Loucy (cell line): ENCODE results near the gene CTAG2.
"Not testable (repeated sequence)": the region's sequence is repeated elsewhere in the genome, so short reads cannot be mapped to it uniquely, and the experiment has no call there.

ENCODE experiments used
- H2AFZ ChIP-seq: fragments of 200-600 bp; sonication (generic); 2 replicates; pipeline ENCODE4 v1.6.0; 2016; ENCODE audit warnings: antibody characterized with exemption, mild to moderate bottlenecking, low read length, moderate library complexity
- H3F3A ChIP-seq: fragments of 200-600 bp; 2 replicates; pipeline ENCODE4 v1.6.0; 2016; ENCODE audit warnings: antibody characterized with exemption, low read depth, mild to moderate bottlenecking
- H3K27me3 ChIP-seq: fragments of 200-600 bp; sonication (generic); 2 replicates; pipeline ENCODE4 v1.6.1; 2014; ENCODE audit warnings: low read length, mild to moderate bottlenecking; ENCODE audit not compliant: insufficient read depth, poor library complexity, severe bottlenecking
- H3K36me3 ChIP-seq: fragments of 200-600 bp; sonication (generic); 2 replicates; pipeline ENCODE4 v1.6.1; 2016; ENCODE audit warnings: low read length; ENCODE audit not compliant: insufficient read depth
- H3K4me1 ChIP-seq: fragments of 200-600 bp; sonication (generic); 2 replicates; pipeline ENCODE4 v1.5.1; 2014; ENCODE audit warnings: low read length, mild to moderate bottlenecking; ENCODE audit not compliant: insufficient read depth, poor library complexity, severe bottlenecking
- H3K4me2 ChIP-seq: fragments of 200-600 bp; sonication (generic); 2 replicates; pipeline ENCODE4 v1.6.0; 2014; ENCODE audit warnings: antibody characterized with exemption, low read length, low read depth, mild to moderate bottlenecking; ENCODE audit not compliant: poor library complexity, severe bottlenecking
- H3K4me3 ChIP-seq: fragments of 200-600 bp; sonication (generic); 2 replicates; pipeline ENCODE4 v1.5.1; 2014; ENCODE audit warnings: low read length, mild to moderate bottlenecking, mixed read lengths; ENCODE audit not compliant: poor library complexity, severe bottlenecking
- H3K79me2 ChIP-seq: fragments of 200-600 bp; sonication (generic); 2 replicates; pipeline ENCODE4 v1.6.1; 2014; ENCODE audit warnings: low read length; ENCODE audit not compliant: insufficient read depth
- H3K9ac ChIP-seq: fragments of 200-600 bp; sonication (generic); 2 replicates; pipeline ENCODE4 v1.6.0; 2014; ENCODE audit warnings: mild to moderate bottlenecking, low read depth, low read length, moderate library complexity; ENCODE audit not compliant: poor library complexity, severe bottlenecking
- H3K9me2 ChIP-seq: fragments of 200-600 bp; sonication (generic); replicated peaks from 2 replicates; pipeline ENCODE4 v1.6.1; 2016; ENCODE audit warnings: low read depth, low read length, mixed read lengths
- H3K9me3 ChIP-seq: fragments of 200-600 bp; sonication (generic); 2 replicates; pipeline ENCODE4 v1.6.1; 2014; ENCODE audit warnings: mild to moderate bottlenecking, antibody characterized with exemption, low read length, low read depth; ENCODE audit not compliant: insufficient read depth
- H4K20me1 ChIP-seq: fragments of 200-600 bp; sonication (generic); 2 replicates; pipeline ENCODE4 v1.6.0; 2014; ENCODE audit warnings: antibody characterized with exemption, low read length, mild to moderate bottlenecking; ENCODE audit not compliant: insufficient read depth, poor library complexity, severe bottlenecking
- CTCF ChIP-seq: fragments of 200-600 bp; sonication (generic); conservative IDR thresholded peaks from 2 replicates; pipeline ENCODE4 v1.5.1; 2014; ENCODE audit warnings: mild to moderate bottlenecking, antibody characterized with exemption, low read length
- EZH2phosphoT487 ChIP-seq: fragments of 200-600 bp; IDR thresholded peaks from 2 replicates; pipeline ENCODE4 v1.6.1; 2018; ENCODE audit warnings: antibody characterized with exemption, mild to moderate bottlenecking, moderate library complexity, borderline replicate concordance

Gene CTAG2

GRCh38 chrX:154650221-154650510, 3.2 kb downstream of the CTAG2 start:
- H3K9ac ChIP-seq = no peak overlapping the region
- no peaks in the 10 kb centered on the region for H3F3A ChIP-seq
- no peaks in the 10 kb centered on the region for H3K27me3 ChIP-seq
- no peaks in the 10 kb centered on the region for H3K36me3 ChIP-seq
- H3K79me2 ChIP-seq = no peaks in the 10 kb centered on the region
- no peak for TF ChIP-seq CTCF
- no peak for TF ChIP-seq EZH2phosphoT487
- H3K4me3 ChIP-seq = no peak overlapping the region
- peaks cover 5% of the 10 kb centered on the region for H3K4me1 ChIP-seq
- no peak overlapping the region for H3K4me2 ChIP-seq
- H4K20me1 ChIP-seq = no peaks in the 10 kb centered on the region
- no peaks in the 10 kb centered on the region for H3K9me3 ChIP-seq
- H3K9me2 ChIP-seq = no peaks in the 10 kb centered on the region
- no peak overlapping the region for H2AFZ ChIP-seq

DNA sequence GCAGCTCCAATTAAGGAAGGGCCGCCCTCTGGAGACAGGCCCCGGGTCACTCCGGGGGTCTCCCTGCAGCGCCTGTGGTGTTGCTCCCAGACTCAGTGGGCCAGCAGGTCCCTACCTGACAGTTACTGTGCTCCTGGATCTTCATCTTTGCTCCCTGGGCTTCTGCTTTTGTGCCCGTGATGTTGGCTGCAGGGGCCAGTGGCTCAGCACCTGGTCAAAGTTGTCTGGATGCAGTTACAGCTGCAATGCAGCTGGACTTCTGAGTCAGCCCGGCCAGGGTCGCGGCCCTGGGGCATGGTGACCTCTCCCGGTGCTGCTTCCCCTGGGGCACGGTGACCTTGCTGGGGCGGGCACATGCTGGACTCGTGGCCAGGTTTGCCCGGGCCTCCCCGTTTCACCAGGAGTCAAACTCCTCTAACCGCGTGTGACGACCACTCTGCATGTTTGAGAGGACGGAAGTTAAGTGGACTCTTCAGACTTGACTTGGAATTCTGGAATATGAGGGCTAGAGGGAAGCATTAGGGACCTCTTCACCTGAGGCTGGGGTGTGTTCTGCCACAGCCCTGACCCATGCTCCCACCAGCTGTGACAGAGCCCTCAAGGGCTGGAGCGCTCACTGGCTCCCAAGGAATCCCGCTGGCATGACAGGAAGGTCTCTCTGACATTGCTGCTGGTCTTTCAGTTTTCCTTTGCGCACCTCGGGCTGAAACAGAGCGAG, 3.7 kb downstream of the CTAG2 start:
- H3K4me2 ChIP-seq = no peak overlapping the region

GRCh38 chrX:154648931-154649330, 4.4 kb downstream of the CTAG2 start:
- Histone ChIP-seq H3K9ac (no peak overlapping the region), H2AFZ (no peak overlapping the region), H3K9me2 (no peaks in the 10 kb centered on the region), H3K9me3 (no peaks in the 10 kb centered on the region), H3F3A (no peaks in the 10 kb centered on the region), H3K4me3 (no peak overlapping the region), H3K4me2 (no peak overlapping the region), H3K4me1 (no peaks in the 10 kb centered on the region), H3K79me2 (no peaks in the 10 kb centered on the region), H4K20me1 (no peaks in the 10 kb centered on the region), H3K36me3 (no peaks in the 10 kb centered on the region), H3K27me3 (no peaks in the 10 kb centered on the region)
- no peak for TF ChIP-seq EZH2phosphoT487
- TF ChIP-seq CTCF = no peak

More for the DNA sequence above, 3.7 kb downstream of the CTAG2 start:
- TF ChIP-seq EZH2phosphoT487 = no peak
- TF ChIP-seq CTCF = no peak
- H4K20me1 ChIP-seq = no peaks in the 10 kb centered on the region
- H3K9ac ChIP-seq = no peak overlapping the region
- no peaks in the 10 kb centered on the region for H3K9me2 ChIP-seq
- H3K79me2 ChIP-seq = no peaks in the 10 kb centered on the region
- H3K27me3 ChIP-seq = no peaks in the 10 kb centered on the region
- H3F3A ChIP-seq = no peaks in the 10 kb centered on the region
- no peak overlapping the region for H3K4me3 ChIP-seq
- H3K36me3 ChIP-seq = no peaks in the 10 kb centered on the region
- H2AFZ ChIP-seq = no peak overlapping the region
- no peaks in the 10 kb centered on the region for H3K9me3 ChIP-seq
- H3K4me1 ChIP-seq = peaks cover 2% of the 10 kb centered on the region

- not testable (repeated sequence) for H3K4me1 ChIP-seq, H2AFZ ChIP-seq, H3K36me3 ChIP-seq, H3K9me2 ChIP-seq, H3K4me2 ChIP-seq, H3F3A ChIP-seq, H3K27me3 ChIP-seq, H4K20me1 ChIP-seq, H3K9ac ChIP-seq, H3K79me2 ChIP-seq, H3K4me3 ChIP-seq, H3K9me3 ChIP-seq
These were observed 7.5 kb downstream of the CTAG2 start for GRCh38 chrX:154645745-154646378.

DNA sequence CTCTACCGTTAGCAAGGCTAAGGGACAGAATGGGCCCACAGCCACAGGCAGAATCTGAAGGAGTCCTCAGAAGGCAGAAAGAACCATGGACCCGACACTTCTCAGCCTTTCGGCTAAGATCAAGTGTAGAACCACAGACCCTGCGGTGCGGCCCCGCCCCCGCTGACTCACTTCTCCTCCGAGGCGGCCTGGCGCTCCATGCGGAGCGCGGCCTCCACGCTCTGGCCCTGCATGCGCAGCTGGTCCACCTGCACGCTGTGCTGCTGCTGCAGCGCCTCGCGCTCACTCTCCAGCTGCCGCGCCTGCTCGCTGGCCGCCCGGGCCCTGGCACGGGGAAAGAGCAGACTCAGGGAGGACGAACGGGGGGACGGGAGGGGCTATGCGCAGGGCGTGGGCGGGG, 9.7 kb downstream of the CTAG2 start:
- not testable (repeated sequence) for H3K4me2 ChIP-seq, H3K9me2 ChIP-seq, H3K27me3 ChIP-seq, H2AFZ ChIP-seq, H3K9me3 ChIP-seq, H3F3A ChIP-seq, H3K36me3 ChIP-seq, H3K4me1 ChIP-seq, H3K9ac ChIP-seq, H3K79me2 ChIP-seq, H4K20me1 ChIP-seq, H3K4me3 ChIP-seq
